K562 (cell line): ENCODE results near the gene GOLGA2. TPM values are rescaled to one million over a fixed set of nuclear protein-coding genes. Genes with fewer than 3 reads are reported as not detected.

ENCODE experiments used
- CBFA2T2 ChIP-seq: fragments of 450-650 bp; conservative IDR thresholded peaks from 2 replicates; pipeline ENCODE4 v1.6.1; 2017; ENCODE audit warnings: mild to moderate bottlenecking
- CCNT2 ChIP-seq: IDR thresholded peaks from 2 replicates; pipeline ENCODE4 v1.6.1; 2011; ENCODE audit warnings: borderline replicate concordance, low read depth, mild to moderate bottlenecking, moderate library complexity, mixed read lengths, low read length; ENCODE audit not compliant: insufficient read length; ENCODE audit errors: extremely low read depth
- DDX20 ChIP-seq: fragments of 450-650 bp; IDR thresholded peaks from 2 replicates; pipeline ENCODE4 v1.6.1; 2016; ENCODE audit warnings: missing genetic modification characterization, low read depth, mild to moderate bottlenecking, missing compliant biosample characterization, moderate library complexity
- E2F3 ChIP-seq: fragments of 250-450 bp; sonication (Bioruptor Pico); IDR thresholded peaks from 2 replicates; pipeline ENCODE4 v1.4.0; 2020; ENCODE audit warnings: mild to moderate bottlenecking
- FOXM1 ChIP-seq, 2 experiments: fragments of 450-650 bp in 1 of 2; sonication (generic) in 1 of 2; formaldehyde crosslinking in 1 of 2; IDR thresholded peaks; 2 replicates each; pipeline versions ENCODE4 v1.6.1 to v1.9.0; 2017 to 2022; ENCODE audit warnings: low read depth in 2 of 2, mild to moderate bottlenecking in 2 of 2, missing genetic modification reagents in 1 of 2, moderate library complexity in 1 of 2
- GATAD2B ChIP-seq: fragments of 450-650 bp; IDR thresholded peaks from 2 replicates; pipeline ENCODE4 v1.6.1; 2017; ENCODE audit warnings: mild to moderate bottlenecking, borderline replicate concordance
- HLTF ChIP-seq: fragments of 450-650 bp; IDR thresholded peaks from 2 replicates; pipeline ENCODE4 v1.6.1; 2016
- HMGN3 ChIP-seq: IDR thresholded peaks from 2 replicates; pipeline ENCODE4 v1.6.1; 2011; ENCODE audit warnings: borderline replicate concordance, low read depth, mild to moderate bottlenecking, mixed read lengths, low read length; ENCODE audit not compliant: insufficient read length; ENCODE audit errors: extremely low read depth
- NR2F6 ChIP-seq: fragments of 450-650 bp; formaldehyde crosslinking; IDR thresholded peaks from 2 replicates; pipeline ENCODE4 v1.4.0; 2020; ENCODE audit warnings: mild to moderate bottlenecking
- SIX5 ChIP-seq, 2 experiments: IDR thresholded peaks; 2 replicates each; pipeline ENCODE4 v1.6.1; 2011; ENCODE audit warnings: low read length in 2 of 2, borderline replicate concordance in 1 of 2, low read depth in 1 of 2, mild to moderate bottlenecking in 1 of 2, moderate library complexity in 1 of 2; ENCODE audit not compliant: insufficient read depth in 1 of 2
- SMARCE1 ChIP-seq: fragments of 450-650 bp; IDR thresholded peaks from 2 replicates; pipeline ENCODE4 v1.7.1; 2016; ENCODE audit warnings: mild to moderate bottlenecking
- SRF ChIP-seq, 2 experiments: fragments of 250-450, 450-650 bp in 1 of 2; sonication (Bioruptor Pico) in 1 of 2; sonication (generic) in 1 of 2; formaldehyde crosslinking; IDR thresholded peaks; 2 replicates each; pipeline versions ENCODE4 v1.5.0 to v1.5.1; 2020 to 2022; ENCODE audit warnings: mild to moderate bottlenecking in 1 of 2, missing genetic modification reagents in 1 of 2
- SUPT5H ChIP-seq: fragments of 450-650 bp; IDR thresholded peaks from 2 replicates; pipeline ENCODE4 v1.6.1; 2016
- TCFL5 ChIP-seq: fragments of 250-450 bp; sonication (Bioruptor Pico); conservative IDR thresholded peaks from 2 replicates; pipeline ENCODE4 v1.6.1; 2021; ENCODE audit warnings: mild to moderate bottlenecking, moderate library complexity, matching md5 sums
- TEAD4 ChIP-seq, 2 experiments: sonication (generic) in 1 of 2; formaldehyde crosslinking in 1 of 2; IDR thresholded peaks; 2 replicates each; pipeline versions ENCODE4 v1.6.1 to v1.8.0; 2012 to 2022; ENCODE audit warnings: borderline replicate concordance in 1 of 2, inconsistent platforms in 1 of 2, low read length in 1 of 2, mild to moderate bottlenecking in 1 of 2, missing genetic modification reagents in 1 of 2
- ZBTB1 ChIP-seq: sonication (generic); formaldehyde crosslinking; IDR thresholded peaks from 2 replicates; pipeline ENCODE4 v1.8.1; 2023; ENCODE audit warnings: missing genetic modification reagents, low read depth, mild to moderate bottlenecking, borderline replicate concordance
- ZNF121 ChIP-seq: sonication (generic); formaldehyde crosslinking; conservative IDR thresholded peaks from 2 replicates; pipeline ENCODE4 v1.8.0; 2022; ENCODE audit warnings: missing genetic modification reagents
- ZNF134 ChIP-seq: fragments of 250-450 bp; sonication (Bioruptor Pico); conservative IDR thresholded peaks from 2 replicates; pipeline ENCODE4 v1.4.0; 2020
- ZNF253 ChIP-seq: fragments of 250-450 bp; sonication (Bioruptor Pico); conservative IDR thresholded peaks from 2 replicates; pipeline ENCODE4 v1.6.1; 2021; ENCODE audit warnings: mild to moderate bottlenecking
- ZNF408 ChIP-seq: fragments of 250-450 bp; sonication (Bioruptor Pico); IDR thresholded peaks from 2 replicates; pipeline ENCODE4 v1.4.0; 2020; ENCODE audit warnings: low read depth, mild to moderate bottlenecking, moderate library complexity
- ZNF766 ChIP-seq: fragments of 200-800 bp; sonication (Bioruptor generic); conservative IDR thresholded peaks from 2 replicates; pipeline ENCODE4 v1.6.1; 2016; ENCODE audit warnings: missing genetic modification characterization, missing compliant biosample characterization
- polyA plus RNA-seq, 8 experiments: library from polyadenylated mRNA; depleted of rRNA in 4 of 8; stranded (reverse) in 5 of 8; unstranded in 3 of 8; fragments of >200 nt; fragmentation: Nextera tagmentation in 2 of 8; fragmentation: Illumina TruSeq in 1 of 8; extraction: Ambion mirVana in 2 of 8; extraction: Trizol in 1 of 8; gene quantifications; 2 replicates each; pipeline versions ENCODE4 v1.2.1 to v1.2.3, GENCODE V29; 2011 to 2014; ENCODE audit warnings: inconsistent platforms in 1 of 8, missing spikeins in 1 of 8
- total RNA-seq, 7 experiments: library from RNA; depleted of rRNA in 6 of 7; stranded (reverse); fragments of >200 nt in 6 of 7; fragmentation: Illumina TruSeq in 2 of 7; extraction: Trizol in 2 of 7; gene quantifications; 2 replicates each; pipeline versions ENCODE4 v1.2.1 to v1.2.3, GENCODE V29; 2011 to 2021; ENCODE audit warnings: low replicate concordance in 1 of 7
- TF ChIP-seq, protein P1 (sequence below): fragments of 250-450 bp; sonication (Bioruptor Pico); IDR thresholded peaks from 2 replicates; pipeline ENCODE4 v1.4.0; 2020; ENCODE audit warnings: mild to moderate bottlenecking, moderate library complexity
- TF ChIP-seq, protein P2 (sequence below): fragments of 450-650 bp; IDR thresholded peaks from 2 replicates; pipeline ENCODE4 v1.6.1; 2017; ENCODE audit warnings: antibody characterized with exemption

GOLGA2 gene
- total and polyA plus RNA-seq, 9 of the 15 experiments (the other 6 are each of a cell fraction or from before 2014, with no cell fraction given) = 15.7 to 138 (median 76.0) TPM

DNA sequence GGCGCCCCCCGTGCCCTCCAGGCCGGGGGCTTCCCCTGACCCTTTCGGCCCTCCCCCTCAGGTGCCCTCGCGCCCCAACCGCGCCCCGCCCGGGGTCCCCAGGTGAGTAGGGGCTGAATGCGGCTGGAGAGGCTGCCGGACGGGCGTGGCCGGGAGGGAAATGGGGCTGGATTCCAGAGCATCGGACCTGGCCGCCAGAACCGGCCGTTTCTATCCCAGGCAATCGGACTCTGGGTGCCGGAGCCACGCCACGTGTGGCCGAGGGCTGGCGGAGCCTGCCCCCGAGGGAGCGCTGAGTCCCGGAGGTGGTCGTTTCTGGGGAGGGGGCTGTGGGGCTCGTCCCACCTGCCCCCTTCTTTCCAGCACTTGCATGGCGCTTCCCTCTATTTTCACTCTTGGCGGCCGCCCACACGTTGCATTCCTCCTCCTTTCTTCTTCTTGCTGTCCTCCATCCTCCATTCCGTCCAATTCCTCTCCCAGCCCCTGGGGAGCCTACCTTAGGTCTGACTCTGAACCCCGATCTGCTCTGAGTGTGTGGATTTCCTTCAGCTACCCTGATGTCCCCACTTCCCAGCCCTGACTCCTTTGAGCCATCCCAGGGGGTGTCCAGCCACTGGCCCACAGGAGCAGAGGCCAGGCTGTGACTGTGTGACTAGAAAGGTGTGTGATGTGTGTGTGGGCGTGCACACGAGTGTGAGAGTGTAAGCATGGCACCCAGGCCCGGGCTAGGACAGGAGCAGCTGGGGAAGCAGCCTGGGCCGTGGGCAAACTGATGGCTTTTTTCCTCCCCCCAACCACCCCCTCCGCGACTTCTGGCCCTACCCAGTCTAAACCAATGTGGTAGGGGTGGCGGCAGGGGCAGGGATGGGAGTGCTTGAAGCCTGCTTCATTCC, 24.7 kb downstream of the GOLGA2 start (continued):
- TF ChIP-seq, protein P1, sequence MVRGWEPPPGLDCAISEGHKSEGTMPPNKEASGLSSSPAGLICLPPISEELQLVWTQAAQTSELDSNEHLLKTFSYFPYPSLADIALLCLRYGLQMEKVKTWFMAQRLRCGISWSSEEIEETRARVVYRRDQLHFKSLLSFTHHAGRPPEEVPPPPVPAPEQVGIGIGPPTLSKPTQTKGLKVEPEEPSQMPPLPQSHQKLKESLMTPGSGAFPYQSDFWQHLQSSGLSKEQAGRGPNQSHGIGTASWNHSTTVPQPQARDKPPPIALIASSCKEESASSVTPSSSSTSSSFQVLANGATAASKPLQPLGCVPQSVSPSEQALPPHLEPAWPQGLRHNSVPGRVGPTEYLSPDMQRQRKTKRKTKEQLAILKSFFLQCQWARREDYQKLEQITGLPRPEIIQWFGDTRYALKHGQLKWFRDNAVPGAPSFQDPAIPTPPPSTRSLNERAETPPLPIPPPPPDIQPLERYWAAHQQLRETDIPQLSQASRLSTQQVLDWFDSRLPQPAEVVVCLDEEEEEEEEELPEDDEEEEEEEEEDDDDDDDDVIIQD = peak; percentile 86; the same call in 1 of the 2 replicates
- no peak for TF ChIP-seq NR2F6
- no peak for TF ChIP-seq DDX20
- TF ChIP-seq ZNF121 (CRISPR knock-in tag) = no peak
- TF ChIP-seq SRF (CRISPR knock-in tag; IDR thresholded peaks at IDR 0.05) = no peak
- TF ChIP-seq ZNF408 = 0 out of 2 replicates have a peak, but pooled peaks have one; percentile 18
- TF ChIP-seq E2F3 (CRISPR knock-in tag) = 0 out of 2 replicates have a peak, but pooled peaks have one; percentile 52
- TF ChIP-seq, protein P2, sequence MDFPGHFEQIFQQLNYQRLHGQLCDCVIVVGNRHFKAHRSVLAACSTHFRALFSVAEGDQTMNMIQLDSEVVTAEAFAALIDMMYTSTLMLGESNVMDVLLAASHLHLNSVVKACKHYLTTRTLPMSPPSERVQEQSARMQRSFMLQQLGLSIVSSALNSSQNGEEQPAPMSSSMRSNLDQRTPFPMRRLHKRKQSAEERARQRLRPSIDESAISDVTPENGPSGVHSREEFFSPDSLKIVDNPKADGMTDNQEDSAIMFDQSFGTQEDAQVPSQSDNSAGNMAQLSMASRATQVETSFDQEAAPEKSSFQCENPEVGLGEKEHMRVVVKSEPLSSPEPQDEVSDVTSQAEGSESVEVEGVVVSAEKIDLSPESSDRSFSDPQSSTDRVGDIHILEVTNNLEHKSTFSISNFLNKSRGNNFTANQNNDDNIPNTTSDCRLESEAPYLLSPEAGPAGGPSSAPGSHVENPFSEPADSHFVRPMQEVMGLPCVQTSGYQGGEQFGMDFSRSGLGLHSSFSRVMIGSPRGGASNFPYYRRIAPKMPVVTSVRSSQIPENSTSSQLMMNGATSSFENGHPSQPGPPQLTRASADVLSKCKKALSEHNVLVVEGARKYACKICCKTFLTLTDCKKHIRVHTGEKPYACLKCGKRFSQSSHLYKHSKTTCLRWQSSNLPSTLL = no peak
- TF ChIP-seq HLTF = no peak
- TF ChIP-seq GATAD2B = no peak
- no peak for TF ChIP-seq SIX5 (IDR thresholded peaks at IDR 0.05; ENCODE audit: borderline replicate concordance in 1 of 2, insufficient read depth in 1 of 2, low read depth in 1 of 2, low read length in 2 of 2)
- no peak for TF ChIP-seq FOXM1 (IDR thresholded peaks at IDR 0.05; ENCODE audit: low read depth)
- TF ChIP-seq FOXM1 (CRISPR knock-in tag; IDR thresholded peaks at IDR 0.05; ENCODE audit: low read depth) = no peak
- no peak for TF ChIP-seq TCFL5 (CRISPR knock-in tag)
- peak; percentile 34; the same call in 1 of the 2 replicates for TF ChIP-seq SUPT5H
- TF ChIP-seq ZNF253 (CRISPR knock-in tag) = 0 out of 2 replicates have a peak, but pooled peaks have one; percentile 41
- no peak for TF ChIP-seq HMGN3
- no peak for TF ChIP-seq ZNF134 (CRISPR knock-in tag)
- TF ChIP-seq CCNT2 = no peak
- no peak for TF ChIP-seq ZNF766 (CRISPR knock-in tag)
- TF ChIP-seq SMARCE1 = no peak
- no peak for TF ChIP-seq ZBTB1 (CRISPR knock-in tag)
- no peak for TF ChIP-seq CBFA2T2
- no peak for TF ChIP-seq TEAD4 (IDR thresholded peaks at IDR 0.05; ENCODE audit: low read length)
- no peak for TF ChIP-seq TEAD4 (CRISPR knock-in tag; IDR thresholded peaks at IDR 0.05; ENCODE audit: borderline replicate concordance)
